Measurements from ENCODE around the gene SRP72.
A peak's percentile ranks its signal among the peaks of the same experiment; 100 is the strongest.

Gene SRP72
- long read RNA-seq, full-length matches to known transcripts = 177 of 1,202 reads
- long read RNA-seq, partial matches to known transcripts = 978 of 1,202 reads
- long read RNA-seq, other reads (novel, unspliced or antisense) = 47 of 1,202 reads

- TF ChIP-seq, protein P1, sequence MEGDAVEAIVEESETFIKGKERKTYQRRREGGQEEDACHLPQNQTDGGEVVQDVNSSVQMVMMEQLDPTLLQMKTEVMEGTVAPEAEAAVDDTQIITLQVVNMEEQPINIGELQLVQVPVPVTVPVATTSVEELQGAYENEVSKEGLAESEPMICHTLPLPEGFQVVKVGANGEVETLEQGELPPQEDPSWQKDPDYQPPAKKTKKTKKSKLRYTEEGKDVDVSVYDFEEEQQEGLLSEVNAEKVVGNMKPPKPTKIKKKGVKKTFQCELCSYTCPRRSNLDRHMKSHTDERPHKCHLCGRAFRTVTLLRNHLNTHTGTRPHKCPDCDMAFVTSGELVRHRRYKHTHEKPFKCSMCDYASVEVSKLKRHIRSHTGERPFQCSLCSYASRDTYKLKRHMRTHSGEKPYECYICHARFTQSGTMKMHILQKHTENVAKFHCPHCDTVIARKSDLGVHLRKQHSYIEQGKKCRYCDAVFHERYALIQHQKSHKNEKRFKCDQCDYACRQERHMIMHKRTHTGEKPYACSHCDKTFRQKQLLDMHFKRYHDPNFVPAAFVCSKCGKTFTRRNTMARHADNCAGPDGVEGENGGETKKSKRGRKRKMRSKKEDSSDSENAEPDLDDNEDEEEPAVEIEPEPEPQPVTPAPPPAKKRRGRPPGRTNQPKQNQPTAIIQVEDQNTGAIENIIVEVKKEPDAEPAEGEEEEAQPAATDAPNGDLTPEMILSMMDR (IDR thresholded peaks at IDR 0.05; ENCODE audit: insufficient read depth, low read length) = no peak
- TF ChIP-seq SPI1 (IDR thresholded peaks at IDR 0.05; ENCODE audit: borderline replicate concordance, low read depth) = peak; percentile 62; the same call in 1 of the 2 replicates
- TF ChIP-seq, protein P2, sequence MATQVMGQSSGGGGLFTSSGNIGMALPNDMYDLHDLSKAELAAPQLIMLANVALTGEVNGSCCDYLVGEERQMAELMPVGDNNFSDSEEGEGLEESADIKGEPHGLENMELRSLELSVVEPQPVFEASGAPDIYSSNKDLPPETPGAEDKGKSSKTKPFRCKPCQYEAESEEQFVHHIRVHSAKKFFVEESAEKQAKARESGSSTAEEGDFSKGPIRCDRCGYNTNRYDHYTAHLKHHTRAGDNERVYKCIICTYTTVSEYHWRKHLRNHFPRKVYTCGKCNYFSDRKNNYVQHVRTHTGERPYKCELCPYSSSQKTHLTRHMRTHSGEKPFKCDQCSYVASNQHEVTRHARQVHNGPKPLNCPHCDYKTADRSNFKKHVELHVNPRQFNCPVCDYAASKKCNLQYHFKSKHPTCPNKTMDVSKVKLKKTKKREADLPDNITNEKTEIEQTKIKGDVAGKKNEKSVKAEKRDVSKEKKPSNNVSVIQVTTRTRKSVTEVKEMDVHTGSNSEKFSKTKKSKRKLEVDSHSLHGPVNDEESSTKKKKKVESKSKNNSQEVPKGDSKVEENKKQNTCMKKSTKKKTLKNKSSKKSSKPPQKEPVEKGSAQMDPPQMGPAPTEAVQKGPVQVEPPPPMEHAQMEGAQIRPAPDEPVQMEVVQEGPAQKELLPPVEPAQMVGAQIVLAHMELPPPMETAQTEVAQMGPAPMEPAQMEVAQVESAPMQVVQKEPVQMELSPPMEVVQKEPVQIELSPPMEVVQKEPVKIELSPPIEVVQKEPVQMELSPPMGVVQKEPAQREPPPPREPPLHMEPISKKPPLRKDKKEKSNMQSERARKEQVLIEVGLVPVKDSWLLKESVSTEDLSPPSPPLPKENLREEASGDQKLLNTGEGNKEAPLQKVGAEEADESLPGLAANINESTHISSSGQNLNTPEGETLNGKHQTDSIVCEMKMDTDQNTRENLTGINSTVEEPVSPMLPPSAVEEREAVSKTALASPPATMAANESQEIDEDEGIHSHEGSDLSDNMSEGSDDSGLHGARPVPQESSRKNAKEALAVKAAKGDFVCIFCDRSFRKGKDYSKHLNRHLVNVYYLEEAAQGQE (IDR thresholded peaks at IDR 0.05; ENCODE audit: insufficient replicate concordance, low read depth) = peak; percentile 69
- TF ChIP-seq POLR2AphosphoS5 (IDR thresholded peaks at IDR 0.05; ENCODE audit: low read depth) = peak; percentile 78
- peak; percentile 87 for TF ChIP-seq GABPA (IDR thresholded peaks at IDR 0.05; ENCODE audit: low read depth)
- peak; percentile 77 to 91 for DNase-seq (ENCODE audit: low read depth in 1 of 2, low spot score in 1 of 2)
- peak within 1 kb of the TSS; percentile 94 for H3K4me3 ChIP-seq (replicated peaks; ENCODE audit: insufficient read depth, low read length)
- H3K27ac ChIP-seq (replicated peaks) = peak within 1 kb of the TSS; percentile 97
- H3K27me3 ChIP-seq (ENCODE audit: insufficient read depth, poor library complexity, severe bottlenecking) = no peaks in the 10 kb centered on the region
Observed at GRCh38 chr4:56467284-56468096, at the start of gene SRP72. Gene SRP72, plus strand, starts transcription at chr4:56467617. Its CDS starts 19 bp downstream, at chr4:56467636.

GRCh38 chr4:56424176-56424575 lies 43.2 kb upstream of the SRP72 start:
- no peak overlapping the region for H3K27ac ChIP-seq (replicated peaks)
- TF ChIP-seq, protein P2 (IDR thresholded peaks at IDR 0.05; ENCODE audit: insufficient replicate concordance, low read depth) = no peak
- TF ChIP-seq POLR2AphosphoS5 (IDR thresholded peaks at IDR 0.05; ENCODE audit: low read depth) (no peak), GABPA (IDR thresholded peaks at IDR 0.05; ENCODE audit: low read depth) (no peak), SPI1 (IDR thresholded peaks at IDR 0.05; ENCODE audit: borderline replicate concordance, low read depth) (no peak)
- TF ChIP-seq, protein P1 (IDR thresholded peaks at IDR 0.05; ENCODE audit: insufficient read depth, low read length) = no peak
- H3K27me3 ChIP-seq (ENCODE audit: insufficient read depth, poor library complexity, severe bottlenecking) = no peaks in the 10 kb centered on the region

DNA sequence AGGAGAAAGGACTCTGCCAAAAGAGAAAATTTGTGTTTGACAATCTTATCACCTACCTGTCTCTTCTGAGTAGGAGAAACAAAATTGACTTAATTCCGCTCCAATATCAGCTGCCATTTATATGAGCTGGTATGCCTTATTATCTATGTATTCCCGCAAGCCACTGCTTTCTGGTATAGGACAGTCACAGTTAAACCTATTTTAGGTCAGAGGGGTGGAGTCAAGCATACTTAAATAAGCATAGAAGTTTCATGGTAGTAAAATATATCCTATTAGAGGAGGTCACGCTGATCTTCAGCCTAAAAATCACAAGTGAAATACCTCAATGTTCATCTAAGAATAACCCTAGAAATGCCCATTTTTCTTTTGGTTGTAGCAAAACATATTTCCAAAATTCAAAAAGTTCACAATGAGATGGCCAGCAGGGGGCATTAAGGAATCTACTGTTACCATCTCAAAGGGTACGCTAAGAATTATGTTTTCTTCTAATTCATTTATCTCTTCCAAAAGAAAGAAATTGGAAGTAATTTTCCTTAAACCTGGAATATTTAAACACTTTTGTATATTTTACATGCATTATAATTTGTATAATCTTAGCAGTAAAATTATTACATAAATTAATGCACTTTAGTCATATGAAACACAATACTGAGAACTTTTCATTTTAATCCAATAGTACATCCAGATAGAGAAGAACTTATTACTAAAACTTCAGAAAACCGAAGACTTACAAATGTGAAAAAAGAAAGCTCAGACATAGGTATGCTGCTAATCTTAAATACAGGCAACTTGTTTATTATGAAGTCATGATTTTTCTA lies 42.5 kb upstream of the SRP72 start:
- Histone ChIP-seq H3K4me3 (replicated peaks; ENCODE audit: insufficient read depth, low read length) (no peak overlapping the region), H3K27me3 (ENCODE audit: insufficient read depth, poor library complexity, severe bottlenecking) (no peaks in the 10 kb centered on the region), H3K27ac (replicated peaks) (no peak overlapping the region)
- DNase-seq (ENCODE audit: low read depth in 1 of 2, low spot score in 1 of 2) = peak in 1 of 2 experiments; percentile 21
- no peak for TF ChIP-seq POLR2AphosphoS5 (IDR thresholded peaks at IDR 0.05; ENCODE audit: low read depth)
- TF ChIP-seq SPI1 (IDR thresholded peaks at IDR 0.05; ENCODE audit: borderline replicate concordance, low read depth) = no peak
- TF ChIP-seq, protein P1 (IDR thresholded peaks at IDR 0.05; ENCODE audit: insufficient read depth, low read length) = peak; percentile 30
- TF ChIP-seq GABPA (IDR thresholded peaks at IDR 0.05; ENCODE audit: low read depth) = no peak

More at GRCh38 chr4:56424176-56424575, 43.2 kb upstream of the SRP72 start:
- DNase-seq (ENCODE audit: low read depth in 1 of 2, low spot score in 1 of 2) = no peak
- H3K4me3 ChIP-seq (replicated peaks; ENCODE audit: insufficient read depth, low read length) = no peak overlapping the region

Data from HL-60 (cell line).